ENCODE data around the gene APCDD1L.
A peak's percentile ranks its signal among the peaks of the same experiment; 100 is the strongest.

APCDD1L gene

DNA sequence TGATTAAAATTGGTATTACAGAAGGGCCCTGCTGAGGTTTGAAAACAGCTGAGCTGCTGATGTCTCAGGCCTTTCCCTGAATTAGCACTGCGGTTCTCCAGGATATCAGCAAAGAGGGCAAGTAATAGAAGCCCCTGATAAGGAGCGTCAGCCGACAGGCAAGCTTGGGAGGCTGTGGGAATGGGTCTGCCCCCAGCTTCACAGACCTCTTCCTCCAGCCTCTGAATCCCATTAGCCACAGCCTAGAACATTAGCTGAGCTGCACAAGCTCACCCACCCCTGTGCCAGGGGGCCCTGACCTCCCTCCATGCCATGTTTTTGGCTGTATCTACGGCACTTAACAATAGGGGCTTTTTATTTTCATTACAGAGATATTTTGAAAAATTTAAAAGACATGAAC is 66.2 kb downstream of the APCDD1L start:
- no peak for DNase-seq (ENCODE audit: low read depth in 1 of 2, low spot score in 1 of 2)
- TF ChIP-seq GABPA (IDR thresholded peaks at IDR 0.05; ENCODE audit: low read depth) (no peak), POLR2AphosphoS5 (IDR thresholded peaks at IDR 0.05; ENCODE audit: low read depth) (no peak), CTCF (IDR thresholded peaks at IDR 0.05; ENCODE audit: insufficient read depth, low read length) (no peak), SPI1 (IDR thresholded peaks at IDR 0.05; ENCODE audit: borderline replicate concordance, low read depth) (no peak), REST (IDR thresholded peaks at IDR 0.05; ENCODE audit: insufficient replicate concordance, low read depth) (no peak)
- no peak overlapping the region for H3K27ac ChIP-seq (replicated peaks)
- no peak overlapping the region for H3K4me3 ChIP-seq (replicated peaks; ENCODE audit: insufficient read depth, low read length)
- H3K27me3 ChIP-seq (ENCODE audit: insufficient read depth, poor library complexity, severe bottlenecking): no peaks in the 10 kb centered on the region

GRCh38 chr20:58447511-58448391 is 67.4 kb downstream of the APCDD1L start:
- Histone ChIP-seq H3K27me3 (ENCODE audit: insufficient read depth, poor library complexity, severe bottlenecking) (no peaks in the 10 kb centered on the region), H3K27ac (replicated peaks) (no peak overlapping the region), H3K4me3 (replicated peaks; ENCODE audit: insufficient read depth, low read length) (no peak overlapping the region)
- peak in 1 of 2 experiments; percentile 46 for DNase-seq (ENCODE audit: low read depth in 1 of 2, low spot score in 1 of 2)
- no peak for TF ChIP-seq GABPA (IDR thresholded peaks at IDR 0.05; ENCODE audit: low read depth)

- TF ChIP-seq REST (IDR thresholded peaks at IDR 0.05; ENCODE audit: insufficient replicate concordance, low read depth): no peak
- TF ChIP-seq CTCF (IDR thresholded peaks at IDR 0.05; ENCODE audit: insufficient read depth, low read length): no peak
- no peak for TF ChIP-seq GABPA (IDR thresholded peaks at IDR 0.05; ENCODE audit: low read depth)
- no peak for TF ChIP-seq POLR2AphosphoS5 (IDR thresholded peaks at IDR 0.05; ENCODE audit: low read depth)
- no peak for TF ChIP-seq SPI1 (IDR thresholded peaks at IDR 0.05; ENCODE audit: borderline replicate concordance, low read depth)
- no peaks in the 10 kb centered on the region for H3K27me3 ChIP-seq (ENCODE audit: insufficient read depth, poor library complexity, severe bottlenecking)
- no peak overlapping the region for H3K4me3 ChIP-seq (replicated peaks; ENCODE audit: insufficient read depth, low read length)
- no peak overlapping the region for H3K27ac ChIP-seq (replicated peaks)
- DNase-seq (ENCODE audit: low read depth in 1 of 2, low spot score in 1 of 2): no peak
These were observed 68.3 kb downstream of the APCDD1L start for GRCh38 chr20:58446960-58447265.

DNA sequence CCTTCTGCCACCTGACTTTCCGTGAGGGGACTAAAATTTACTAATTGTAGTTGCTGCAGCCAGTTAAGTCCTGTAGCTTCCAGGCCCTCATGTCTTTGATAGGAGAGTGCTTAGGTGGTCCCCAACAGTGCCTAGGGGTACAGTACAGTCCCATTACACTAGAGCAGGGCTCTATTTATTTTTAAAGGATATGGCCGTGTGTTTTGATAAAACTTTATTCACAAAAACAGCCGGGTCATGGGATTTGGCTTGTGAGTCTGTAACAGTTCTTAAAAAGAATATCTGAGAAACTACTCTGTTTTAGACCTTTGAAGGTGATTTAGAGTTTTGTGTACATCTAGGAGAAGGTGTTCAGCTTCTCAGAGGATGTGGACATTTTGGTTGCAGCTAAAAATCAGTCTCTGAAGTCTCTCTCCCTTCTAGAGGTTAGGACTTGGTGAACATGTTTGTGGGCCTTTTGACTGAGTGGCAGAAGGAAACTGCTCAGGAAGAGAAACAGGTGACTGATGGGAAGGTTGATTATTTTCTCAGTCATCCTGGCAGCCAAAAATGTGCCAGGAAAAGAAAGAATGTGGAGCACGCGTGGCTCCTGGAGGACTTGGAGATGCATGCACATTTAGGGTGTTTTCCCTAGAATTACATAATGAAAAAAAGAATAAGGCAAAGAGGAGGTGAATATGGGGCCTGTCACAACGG is 68.8 kb downstream of the APCDD1L start:
- Histone ChIP-seq H3K27me3 (ENCODE audit: insufficient read depth, poor library complexity, severe bottlenecking) (no peaks in the 10 kb centered on the region), H3K27ac (replicated peaks) (no peak overlapping the region), H3K4me3 (replicated peaks; ENCODE audit: insufficient read depth, low read length) (no peak overlapping the region)
- no peak for DNase-seq (ENCODE audit: low read depth in 1 of 2, low spot score in 1 of 2)
- no peak for TF ChIP-seq CTCF (IDR thresholded peaks at IDR 0.05; ENCODE audit: insufficient read depth, low read length)
- no peak for TF ChIP-seq POLR2AphosphoS5 (IDR thresholded peaks at IDR 0.05; ENCODE audit: low read depth)
- no peak for TF ChIP-seq SPI1 (IDR thresholded peaks at IDR 0.05; ENCODE audit: borderline replicate concordance, low read depth)
- no peak for TF ChIP-seq GABPA (IDR thresholded peaks at IDR 0.05; ENCODE audit: low read depth)

Measured in HL-60 (cell line).